PC-9 (cell line): ENCODE data around the gene NFAM1. TPM values are rescaled to one million over a fixed set of nuclear protein-coding genes. Genes with fewer than 3 reads are reported as not detected.

ENCODE experiments used
- BruUV-seq: library from RNA; stranded (reverse); fragments of 400-500 nt; replicated peaks from 2 replicates; lab custom pipeline; 2021; lab: Mats Ljungman, UMichigan
- CTCF ChIA-PET: fragments of 300-600 bp; sonication (Branson Sonifier 250); formaldehyde crosslinking; loops from one replicate; lab custom pipeline; 2022; ENCODE audit warnings: antibody characterized with exemption; lab: Charles Lee
- POLR2A ChIA-PET: fragments of 300-600 bp; sonication (Branson Sonifier 250); formaldehyde crosslinking; loops from one replicate; lab custom pipeline; 2022; ENCODE audit warnings: antibody characterized with exemption; ENCODE audit not compliant: unreplicated experiment; lab: Charles Lee
- DNase-seq, 2 experiments: peaks; one replicate each; pipeline versions ENCODE4 v3.0.0 to v3.0.0-alpha.2; 2015 to 2022; ENCODE audit warnings: mixed read lengths in 1 of 2
- H2AFZ ChIP-seq: fragments of 200-600 bp; sonication (generic); 2 replicates; pipeline ENCODE4 v1.8.1; 2017; ENCODE audit warnings: antibody characterized with exemption
- H3F3A ChIP-seq: fragments of 200-600 bp; sonication (generic); 2 replicates; pipeline ENCODE4 v1.8.1; 2017; ENCODE audit warnings: antibody characterized with exemption, mild to moderate bottlenecking, low read depth; ENCODE audit not compliant: insufficient read depth
- H3K27ac ChIP-seq: fragments of 200-600 bp; sonication (generic); 2 replicates; pipeline ENCODE4 v1.6.1; 2016; ENCODE audit warnings: mixed run types
- H3K27me3 ChIP-seq: fragments of 200-600 bp; sonication (generic); 2 replicates; pipeline ENCODE4 v1.6.1; 2016; ENCODE audit warnings: low read depth, mixed run types; ENCODE audit not compliant: insufficient read depth
- H3K36me3 ChIP-seq: fragments of 200-600 bp; sonication (generic); 2 replicates; pipeline ENCODE4 v1.6.1; 2016; ENCODE audit warnings: low read depth, mixed run types
- H3K4me1 ChIP-seq: fragments of 200-600 bp; sonication (generic); replicated peaks from 2 replicates; pipeline ENCODE4 v1.6.1; 2016; ENCODE audit warnings: mixed run types; ENCODE audit not compliant: insufficient read depth
- H3K4me2 ChIP-seq: fragments of 200-600 bp; sonication (generic); 2 replicates; pipeline ENCODE4 v1.6.1; 2017; ENCODE audit warnings: mixed run types
- H3K4me3 ChIP-seq: fragments of 200-600 bp; sonication (generic); 2 replicates; pipeline ENCODE4 v1.6.1; 2016; ENCODE audit warnings: mixed run types
- H3K79me2 ChIP-seq: fragments of 200-600 bp; sonication (generic); 2 replicates; pipeline ENCODE4 v1.6.1; 2017; ENCODE audit warnings: low read depth, mixed run types
- H3K9me2 ChIP-seq: fragments of 200-600 bp; sonication (generic); 2 replicates; pipeline ENCODE4 v1.8.1; 2017; ENCODE audit warnings: mild to moderate bottlenecking; ENCODE audit not compliant: insufficient read depth
- H3K9me3 ChIP-seq: fragments of 200-600 bp; sonication (generic); 2 replicates; pipeline ENCODE4 v1.8.1; 2016; ENCODE audit warnings: low read depth; ENCODE audit not compliant: insufficient read depth
- H4K20me1 ChIP-seq: fragments of 200-600 bp; sonication (generic); 2 replicates; pipeline ENCODE4 v1.8.1; 2017; ENCODE audit not compliant: insufficient read depth
- CTCF ChIP-seq: fragments of 200-600 bp; sonication (generic); conservative IDR thresholded peaks from 2 replicates; pipeline ENCODE4 v1.6.1; 2017; ENCODE audit warnings: mixed run types, antibody characterized with exemption, mild to moderate bottlenecking, moderate library complexity
- EZH2 ChIP-seq: fragments of 200-600 bp; sonication (generic); IDR thresholded peaks from 2 replicates; pipeline ENCODE4 v1.8.0; 2017; ENCODE audit warnings: antibody characterized with exemption, low read depth
- intact Hi-C: fragments of 100-400 bp; cut with micrococcal nuclease; formaldehyde crosslinking; loops from one replicate; pipeline ENCODE4 v1.10.0; 2022; ENCODE audit not compliant: unreplicated experiment
- total RNA-seq: library from RNA; stranded (reverse); gene quantifications from 2 replicates; pipeline ENCODE4 v1.2.3, GENCODE V29; 2021

The NFAM1 gene
- total RNA-seq, 1 experiment from 2014 or later, result not detected

GRCh38 chr22:42397332-42398249 lies 34.6 kb downstream of the NFAM1 start:
- Histone ChIP-seq H3K9me2 (no peaks in the 10 kb centered on the region), H3K36me3 (no peaks in the 10 kb centered on the region), H3F3A (0 out of 2 replicates have a peak, but pooled peaks cover 4% of the 10 kb centered on the region), H3K4me3 (no peak overlapping the region), H3K9me3 (no peaks in the 10 kb centered on the region), H2AFZ (no peak overlapping the region), H3K4me2 (peak overlapping the region; percentile 35; the same call in 1 of the 2 replicates), H3K27ac (no peak overlapping the region), H3K4me1 (peaks cover 11% of the 10 kb centered on the region; the same call in 1 of the 2 replicates), H3K79me2 (no peaks in the 10 kb centered on the region), H3K27me3 (peaks cover 26% of the 10 kb centered on the region), H4K20me1 (no peaks in the 10 kb centered on the region)
- POLR2A ChIA-PET, result no interaction called here
- intact Hi-C loops, result no loop called here
- no peak for DNase-seq
- CTCF ChIA-PET, result interaction anchor here (0.5 kb wide), 1 partner anchor 132 kb away, joined by 3 read pairs; no protein-coding TSS in a partner anchor
- TF ChIP-seq EZH2 (no peak), CTCF (no peak)
- no TSS peak for BruUV-seq

- H3K9me3 ChIP-seq, result no peaks in the 10 kb centered on the region
- H4K20me1 ChIP-seq, result no peaks in the 10 kb centered on the region
- peak in 1 of 2 experiments; percentile 16 for DNase-seq
- H3K79me2 ChIP-seq, result no peaks in the 10 kb centered on the region
- no peak overlapping the region for H2AFZ ChIP-seq
- no peaks in the 10 kb centered on the region for H3K9me2 ChIP-seq
- no peak overlapping the region for H3K4me3 ChIP-seq
- POLR2A ChIA-PET, result interaction anchor here (0.6 to 0.7 kb wide), 2 partner anchors 342 to 551 kb away, joined by 3 to 6 read pairs; no protein-coding TSS in a partner anchor
- intact Hi-C loops, result no loop called here
- no peak overlapping the region for H3K27ac ChIP-seq
- H3K4me1 ChIP-seq, result peaks cover 11% of the 10 kb centered on the region; the same call in 1 of the 2 replicates
- BruUV-seq, result no TSS peak
- peak overlapping the region; percentile 35 for H3K4me2 ChIP-seq
- H3K27me3 ChIP-seq, result peaks cover 18% of the 10 kb centered on the region
- H3K36me3 ChIP-seq, result no peaks in the 10 kb centered on the region
- CTCF ChIA-PET, result interaction anchor here (0.5 kb wide), 1 partner anchor 131 kb away, joined by 3 read pairs; no protein-coding TSS in a partner anchor
- TF ChIP-seq EZH2 (no peak), CTCF (no peak)
- 0 out of 2 replicates have a peak, but pooled peaks cover 4% of the 10 kb centered on the region for H3F3A ChIP-seq
These were observed 35.4 kb downstream of the NFAM1 start for GRCh38 chr22:42396621-42397331.

- Histone ChIP-seq H3K4me3 (no peak overlapping the region), H4K20me1 (no peaks in the 10 kb centered on the region), H3K9me2 (no peaks in the 10 kb centered on the region), H3K4me2 (no peak overlapping the region), H2AFZ (no peak overlapping the region), H3K27ac (no peak overlapping the region), H3K27me3 (no peaks in the 10 kb centered on the region), H3K9me3 (no peaks in the 10 kb centered on the region), H3F3A (no peaks in the 10 kb centered on the region), H3K79me2 (no peaks in the 10 kb centered on the region), H3K36me3 (no peaks in the 10 kb centered on the region), H3K4me1 (no peaks in the 10 kb centered on the region)
- TF ChIP-seq CTCF (no peak), EZH2 (no peak)
- intact Hi-C loops, result no loop called here
- POLR2A ChIA-PET, result no interaction called here
- DNase-seq, result no peak
- CTCF ChIA-PET, result no interaction called here
- BruUV-seq, result no TSS peak
These were observed 43.1 kb downstream of the NFAM1 start for GRCh38 chr22:42389143-42389542.
